HepG2 (cell line): ENCODE measurements around the gene NGEF. TPM values are rescaled to one million over a fixed set of nuclear protein-coding genes. Genes with fewer than 3 reads are reported as not detected.

ENCODE experiments used
- ATF1 ChIP-seq: IDR thresholded peaks from 2 replicates; pipeline ENCODE4 v1.6.1; 2016; ENCODE audit warnings: mild to moderate bottlenecking, control low read depth
- CHD4 ChIP-seq: fragments of 200-600 bp; sonication (generic); IDR thresholded peaks from 2 replicates; pipeline ENCODE4 v1.7.0; 2017; ENCODE audit warnings: mild to moderate bottlenecking, low read length, borderline replicate concordance
- CTCF ChIP-seq: sonication (generic); formaldehyde crosslinking; IDR thresholded peaks from 2 replicates; pipeline ENCODE4 v1.5.0; 2020; ENCODE audit warnings: mild to moderate bottlenecking, missing genetic modification reagents, moderate library complexity
- DNMT3B ChIP-seq: conservative IDR thresholded peaks from 2 replicates; pipeline ENCODE4 v1.6.1; 2016; ENCODE audit warnings: missing biosample characterization, control low read depth
- EHMT2 ChIP-seq: fragments of 200-600 bp; sonication (generic); IDR thresholded peaks from 2 replicates; pipeline ENCODE4 v1.7.0; 2017; ENCODE audit warnings: antibody characterized with exemption, low read depth, low read length, borderline replicate concordance
- GPN1 ChIP-seq: sonication (generic); formaldehyde crosslinking; IDR thresholded peaks from 2 replicates; pipeline ENCODE4 v1.5.1; 2020; ENCODE audit warnings: missing genetic modification reagents, borderline replicate concordance
- HMGA1 ChIP-seq: sonication (generic); formaldehyde crosslinking; conservative IDR thresholded peaks from 2 replicates; pipeline ENCODE4 v1.4.0; 2020; ENCODE audit warnings: missing genetic modification reagents
- HOXD1 ChIP-seq: sonication (generic); formaldehyde crosslinking; IDR thresholded peaks from 2 replicates; pipeline ENCODE4 v1.5.0; 2020; ENCODE audit warnings: missing genetic modification reagents
- MTF1 ChIP-seq: sonication (generic); formaldehyde crosslinking; IDR thresholded peaks from 2 replicates; pipeline ENCODE4 v1.5.0; 2020; ENCODE audit warnings: missing genetic modification reagents
- MTF2 ChIP-seq: sonication (generic); formaldehyde crosslinking; IDR thresholded peaks from 2 replicates; pipeline ENCODE4 v1.5.0; 2020; ENCODE audit warnings: missing genetic modification reagents, borderline replicate concordance
- NFATC3 ChIP-seq: sonication (generic); formaldehyde crosslinking; IDR thresholded peaks from 2 replicates; pipeline ENCODE4 v1.5.1; 2020; ENCODE audit warnings: mild to moderate bottlenecking, missing genetic modification reagents
- NR1H2 ChIP-seq: sonication (generic); formaldehyde crosslinking; IDR thresholded peaks from 2 replicates; pipeline ENCODE4 v1.8.1; 2022; ENCODE audit warnings: low read depth, missing genetic modification reagents, borderline replicate concordance
- REL ChIP-seq: sonication (generic); formaldehyde crosslinking; conservative IDR thresholded peaks from 2 replicates; pipeline ENCODE4 v1.8.0; 2022; ENCODE audit warnings: mild to moderate bottlenecking, missing genetic modification reagents, moderate library complexity
- SIX1 ChIP-seq: sonication (generic); formaldehyde crosslinking; IDR thresholded peaks from 2 replicates; pipeline ENCODE4 v1.4.0; 2020; ENCODE audit warnings: missing genetic modification reagents, borderline replicate concordance
- SMYD3 ChIP-seq: sonication (generic); formaldehyde crosslinking; IDR thresholded peaks from 2 replicates; pipeline ENCODE4 v1.8.1; 2023; ENCODE audit warnings: mild to moderate bottlenecking, missing genetic modification reagents
- ZBTB3 ChIP-seq: sonication (generic); formaldehyde crosslinking; IDR thresholded peaks from 2 replicates; pipeline ENCODE4 v1.4.0; 2020; ENCODE audit warnings: low read depth, mild to moderate bottlenecking, moderate library complexity, missing genetic modification reagents, borderline replicate concordance
- ZBTB8A ChIP-seq: sonication (generic); formaldehyde crosslinking; IDR thresholded peaks from 2 replicates; pipeline ENCODE4 v1.4.0; 2020; ENCODE audit warnings: mild to moderate bottlenecking, low read depth, missing genetic modification reagents, borderline replicate concordance
- ZNF18 ChIP-seq: sonication (generic); formaldehyde crosslinking; IDR thresholded peaks from 2 replicates; pipeline ENCODE4 v1.8.0; 2022; ENCODE audit warnings: mild to moderate bottlenecking, missing genetic modification reagents; ENCODE audit not compliant: insufficient replicate concordance
- ZNF251 ChIP-seq: sonication (generic); formaldehyde crosslinking; IDR thresholded peaks from 2 replicates; pipeline ENCODE4 v1.9.0; 2021; ENCODE audit warnings: mild to moderate bottlenecking, missing genetic modification reagents
- ZNF468 ChIP-seq: sonication (generic); formaldehyde crosslinking; IDR thresholded peaks from 2 replicates; pipeline ENCODE4 v1.8.0; 2022; ENCODE audit warnings: mild to moderate bottlenecking, moderate library complexity, missing genetic modification reagents
- ZNF761 ChIP-seq: sonication (generic); formaldehyde crosslinking; conservative IDR thresholded peaks from 2 replicates; pipeline ENCODE4 v1.4.0; 2020; ENCODE audit warnings: mild to moderate bottlenecking, missing genetic modification reagents
- ZSCAN30 ChIP-seq: sonication (generic); formaldehyde crosslinking; IDR thresholded peaks from 2 replicates; pipeline ENCODE4 v1.5.0; 2020; ENCODE audit warnings: mild to moderate bottlenecking, missing genetic modification reagents
- ZXDC ChIP-seq: sonication (generic); formaldehyde crosslinking; IDR thresholded peaks from 2 replicates; pipeline ENCODE4 v1.5.0; 2020; ENCODE audit warnings: mild to moderate bottlenecking, missing genetic modification reagents
- polyA plus RNA-seq, 8 experiments: library from polyadenylated mRNA; depleted of rRNA in 3 of 8; stranded (reverse) in 7 of 8; unstranded in 1 of 8; fragments of >200 nt; fragmentation: Illumina TruSeq in 4 of 8; extraction: Trizol in 4 of 8; gene quantifications; 2 replicates each; pipeline versions ENCODE4 v1.2.1 to v1.2.3, GENCODE V29; 2011 to 2016; ENCODE audit warnings: low read depth in 4 of 8, missing spikeins in 1 of 8, mixed read lengths in 1 of 8; ENCODE audit not compliant: insufficient read depth in 1 of 8
- total RNA-seq, 5 experiments: library from RNA; depleted of rRNA; stranded (reverse); fragments of >200 nt; fragmentation: Illumina TruSeq; extraction: Trizol; gene quantifications; 2 replicates each; pipeline ENCODE4 v1.2.3, GENCODE V29; 2016; ENCODE audit warnings: low read depth in 1 of 5
- TF ChIP-seq, protein P1 (sequence below): IDR thresholded peaks from 2 replicates; pipeline ENCODE4 v1.6.1; 2016; ENCODE audit warnings: mild to moderate bottlenecking, missing biosample characterization, missing genetic modification reagents

NGEF gene
- total and polyA plus RNA-seq, 2 of the 13 experiments (the other 11 are each of a cell fraction or from before 2014, with no cell fraction given), result 14.4 to 36.9 TPM

- TF ChIP-seq ZXDC (CRISPR knock-in tag) (no peak), ATF1 (CRISPR knock-in tag) (no peak), SIX1 (CRISPR knock-in tag) (no peak), CHD4 (no peak), NFATC3 (CRISPR knock-in tag) (no peak), SMYD3 (no peak), MTF2 (CRISPR knock-in tag) (no peak), NR1H2 (no peak), HMGA1 (CRISPR knock-in tag) (no peak), GPN1 (CRISPR knock-in tag) (no peak), DNMT3B (CRISPR knock-in tag) (no peak), ZSCAN30 (no peak), EHMT2 (no peak), ZBTB8A (no peak), ZNF251 (CRISPR knock-in tag) (no peak), ZBTB3 (CRISPR knock-in tag) (no peak), ZNF18 (CRISPR knock-in tag) (no peak), CTCF (peak; percentile 98), HOXD1 (no peak), REL (no peak), ZNF761 (no peak), MTF1 (no peak), ZNF468 (CRISPR knock-in tag) (no peak)
- TF ChIP-seq, protein P1, sequence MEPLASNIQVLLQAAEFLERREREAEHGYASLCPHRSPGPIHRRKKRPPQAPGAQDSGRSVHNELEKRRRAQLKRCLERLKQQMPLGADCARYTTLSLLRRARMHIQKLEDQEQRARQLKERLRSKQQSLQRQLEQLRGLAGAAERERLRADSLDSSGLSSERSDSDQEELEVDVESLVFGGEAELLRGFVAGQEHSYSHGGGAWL, result 0 out of 2 replicates have a peak, but pooled peaks have one; percentile 17
Measured at GRCh38 chr2:233053928-233054784, 41.1 kb upstream of the NGEF start (continued).
